ENCODE measurements around the gene LAMA1. TPM values are rescaled to one million over a fixed set of nuclear protein-coding genes. Genes with fewer than 3 reads are reported as not detected.

The LAMA1 gene
- polyA plus RNA-seq, 3 donors: 75.5 to 88.1 (median 77.7) TPM

DNA sequence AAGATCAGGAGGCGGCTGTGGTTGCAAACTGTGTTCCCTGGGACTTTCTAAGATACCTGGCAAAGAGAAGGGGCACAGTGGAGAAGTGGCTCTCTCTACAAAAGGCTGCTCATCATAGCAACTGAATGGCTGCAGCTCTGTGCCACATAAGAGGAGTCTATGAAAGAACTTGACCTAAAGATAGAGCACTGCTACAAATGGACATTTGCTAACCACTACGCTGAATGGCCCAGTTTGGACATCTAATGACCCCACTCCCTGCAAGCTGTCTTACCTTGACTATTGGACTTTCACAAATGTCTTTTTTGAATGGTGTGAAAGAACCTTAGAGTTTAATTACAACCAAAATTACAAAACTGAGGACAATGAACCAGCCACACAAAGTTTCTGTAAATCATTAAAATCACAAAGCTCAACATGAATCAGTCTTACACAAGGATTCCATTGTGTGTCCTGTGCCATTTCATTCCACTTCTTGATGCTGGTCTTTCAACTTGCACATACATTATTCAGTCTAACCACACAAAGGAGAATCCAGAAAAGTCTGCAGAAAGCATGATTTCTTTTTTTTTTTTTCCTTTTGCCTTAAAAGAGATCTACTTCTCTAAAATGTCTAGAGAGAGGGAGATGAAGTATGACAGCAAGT, 154.0 kb downstream of the LAMA1 start:
- DNase-seq (ENCODE audit: extremely low read depth in 1 of 11, low read depth in 9 of 11, low spot score in 4 of 11): no peak

DNA sequence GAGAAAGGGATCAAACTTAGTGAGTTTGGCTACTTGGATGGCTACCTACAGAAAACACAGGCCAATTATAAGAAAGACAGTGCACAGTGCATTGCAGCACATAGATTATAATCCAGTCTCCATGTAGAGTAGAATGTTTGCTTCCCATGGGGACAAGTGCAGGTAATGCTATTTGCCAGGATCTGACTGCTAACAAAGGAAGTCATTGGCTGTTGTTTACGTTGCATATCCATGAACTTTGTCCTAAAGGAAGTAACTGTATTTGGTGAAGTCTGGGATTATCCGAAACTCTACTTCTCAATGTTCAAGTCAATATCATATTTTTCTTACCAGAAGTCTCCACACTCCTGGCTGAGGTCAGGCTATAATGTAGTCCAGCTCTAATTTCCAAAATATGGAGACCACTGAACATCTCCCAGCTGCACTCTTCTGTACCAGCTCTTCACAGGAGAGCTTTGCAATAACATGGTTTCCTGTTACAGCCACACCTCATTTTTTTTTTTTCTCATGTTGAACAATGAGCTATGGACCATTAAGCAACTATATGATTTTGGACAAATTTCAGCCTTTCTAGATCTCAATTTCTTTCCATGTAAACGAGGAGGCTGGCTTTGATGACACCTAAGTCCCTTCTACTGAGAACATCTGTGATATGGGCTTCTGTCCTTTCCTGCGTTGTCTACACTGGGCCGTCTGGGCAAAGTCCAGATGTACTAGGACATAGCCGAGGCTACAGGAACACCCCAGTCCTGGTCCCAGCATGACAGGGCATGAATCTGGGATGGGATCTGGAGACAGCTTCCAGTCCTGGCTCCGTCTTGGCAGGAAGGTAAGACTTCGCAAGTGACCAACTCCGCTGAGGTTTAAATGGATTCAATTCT, 154.8 kb downstream of the LAMA1 start:
- DNase-seq (ENCODE audit: extremely low read depth in 1 of 11, low read depth in 9 of 11, low spot score in 4 of 11): no peak

DNA sequence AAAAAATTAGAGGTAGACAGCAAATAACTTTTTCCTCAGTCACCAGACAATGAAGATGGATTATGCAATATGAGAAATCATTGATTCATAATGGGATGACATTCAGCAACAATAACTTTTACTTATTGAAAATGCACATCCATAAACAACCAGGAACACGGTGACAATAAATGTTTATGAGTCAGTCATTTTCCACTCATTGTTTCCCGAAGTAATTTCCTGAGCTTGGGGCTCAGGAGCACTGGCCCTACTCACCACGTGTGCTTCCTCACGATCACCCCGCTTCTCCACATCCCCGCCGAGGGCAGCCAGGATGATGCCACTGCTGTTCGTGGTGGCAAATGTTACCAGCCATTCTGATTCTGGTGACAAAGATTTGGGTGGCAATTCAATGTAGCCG, 156.3 kb downstream of the LAMA1 start:
- no peak for DNase-seq (ENCODE audit: extremely low read depth in 1 of 11, low read depth in 9 of 11, low spot score in 4 of 11)

DNA sequence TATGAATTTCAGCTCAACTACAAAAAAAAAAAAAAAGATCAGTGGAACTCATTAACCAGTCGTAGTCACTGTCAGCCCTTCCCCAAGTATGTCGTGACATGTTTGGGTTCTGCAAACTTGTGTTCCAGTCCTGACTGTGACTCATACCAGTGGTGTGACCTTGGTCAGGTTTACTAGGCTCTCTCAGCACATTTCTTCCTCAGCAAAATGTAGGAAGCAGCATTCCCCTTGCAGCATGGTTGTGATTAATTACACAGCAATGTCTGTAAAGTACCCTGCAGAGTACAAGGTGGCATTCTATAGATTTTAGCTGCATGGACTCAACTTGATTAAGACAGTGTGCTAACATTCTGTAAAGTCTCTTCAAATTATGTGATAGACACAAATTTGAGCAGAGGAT, 156.9 kb downstream of the LAMA1 start:
- DNase-seq (ENCODE audit: extremely low read depth in 1 of 11, low read depth in 9 of 11, low spot score in 4 of 11): no peak

DNA sequence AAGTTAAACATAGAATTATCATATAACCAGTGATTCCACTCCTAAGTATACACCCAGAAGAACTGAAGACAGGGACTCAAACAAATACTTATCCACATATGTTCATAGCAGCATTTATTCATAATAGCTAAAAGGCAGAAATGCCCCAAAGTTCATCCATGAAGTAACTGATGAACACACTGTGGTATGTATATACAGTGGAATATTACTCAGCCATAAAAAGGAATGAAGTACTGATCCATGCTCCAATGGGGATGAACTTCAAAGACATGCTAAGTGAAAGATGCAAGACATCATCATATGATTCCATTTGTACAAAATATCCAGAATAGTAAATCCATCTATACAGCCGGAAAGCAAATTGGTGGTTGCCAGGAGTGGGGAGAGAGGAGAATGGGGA, 157.5 kb downstream of the LAMA1 start:
- no peak for DNase-seq (ENCODE audit: extremely low read depth in 1 of 11, low read depth in 9 of 11, low spot score in 4 of 11)

DNA sequence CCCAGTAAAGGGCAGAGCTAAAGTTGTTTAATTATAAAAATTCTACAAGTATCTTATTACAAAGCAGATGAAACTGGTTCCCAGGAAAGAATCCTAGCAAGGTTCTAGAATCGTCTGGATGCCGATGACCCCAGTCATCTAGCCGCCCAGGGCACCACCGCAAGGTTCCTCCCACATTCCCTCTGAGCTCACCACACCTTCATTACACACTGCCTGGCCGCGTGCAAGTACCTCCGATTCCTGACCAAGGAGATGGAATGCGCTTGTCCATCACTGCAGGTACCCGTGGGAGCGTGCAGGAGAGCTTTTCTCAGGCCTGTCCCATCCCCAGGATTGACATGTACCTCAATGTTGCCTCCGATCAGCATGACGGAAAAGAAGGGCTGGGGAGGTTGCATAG, 158.5 kb downstream of the LAMA1 start:
- DNase-seq (ENCODE audit: extremely low read depth in 1 of 11, low read depth in 9 of 11, low spot score in 4 of 11): no peak

DNA sequence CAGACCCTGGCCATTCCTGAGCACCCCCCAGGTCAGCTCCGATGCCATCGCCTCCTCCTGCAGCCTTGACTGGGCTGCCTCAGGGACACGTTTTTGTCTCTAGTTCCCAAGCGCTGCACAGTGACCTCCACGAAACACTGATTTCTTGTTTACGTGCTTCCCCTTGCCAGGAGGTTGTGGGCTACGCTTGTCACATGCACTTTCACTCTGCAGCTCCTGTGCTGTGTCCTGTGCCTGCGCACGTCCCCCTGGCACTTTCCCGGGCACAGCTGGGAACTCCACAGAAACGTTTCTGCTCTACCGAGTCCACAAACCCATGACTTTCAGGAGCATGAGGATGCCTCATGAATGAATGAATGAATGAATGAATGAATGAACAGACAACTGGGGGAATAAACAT, 160.6 kb downstream of the LAMA1 start:
- DNase-seq (ENCODE audit: extremely low read depth in 1 of 11, low read depth in 9 of 11, low spot score in 4 of 11): no peak

DNA sequence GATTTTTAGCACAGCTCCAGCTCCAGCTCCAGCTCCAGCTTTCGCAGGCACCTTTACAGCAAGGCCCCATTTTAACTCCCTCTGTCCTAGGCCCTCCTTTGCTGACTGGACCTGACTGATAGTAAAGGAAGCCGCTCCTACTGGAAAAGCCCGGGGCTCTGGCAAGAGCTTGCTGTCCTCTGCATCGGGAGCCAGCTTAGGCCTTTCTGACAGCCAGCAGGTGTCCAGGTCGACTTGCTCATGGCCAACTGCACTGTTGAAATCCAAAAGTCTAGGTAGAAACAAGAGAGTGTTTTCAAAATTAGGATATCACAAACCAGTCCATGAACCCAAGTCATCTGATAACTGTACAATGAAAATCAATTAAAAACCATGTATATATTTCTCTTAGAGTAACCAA, 161.1 kb downstream of the LAMA1 start:
- no peak for DNase-seq (ENCODE audit: extremely low read depth in 1 of 11, low read depth in 9 of 11, low spot score in 4 of 11)

DNA sequence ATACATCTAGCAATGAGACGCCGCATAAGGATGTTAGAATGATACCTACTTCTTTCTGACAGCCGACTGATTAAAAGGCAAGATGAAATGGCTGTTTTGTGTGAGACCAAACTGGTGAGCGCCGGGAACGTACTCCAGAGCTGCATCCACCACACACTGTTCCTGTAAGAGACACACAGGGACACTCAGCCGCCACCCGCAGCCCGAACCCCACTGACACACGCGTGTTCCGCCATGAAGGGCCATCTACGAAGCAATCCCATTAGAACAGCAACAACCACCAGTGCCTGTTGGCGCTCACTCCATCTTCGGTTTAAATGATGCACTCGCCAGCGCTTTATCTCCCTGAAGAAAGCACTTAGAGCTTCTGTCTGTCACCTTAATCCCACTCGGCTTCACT, 162.3 kb downstream of the LAMA1 start:
- no peak for DNase-seq (ENCODE audit: extremely low read depth in 1 of 11, low read depth in 9 of 11, low spot score in 4 of 11)

DNA sequence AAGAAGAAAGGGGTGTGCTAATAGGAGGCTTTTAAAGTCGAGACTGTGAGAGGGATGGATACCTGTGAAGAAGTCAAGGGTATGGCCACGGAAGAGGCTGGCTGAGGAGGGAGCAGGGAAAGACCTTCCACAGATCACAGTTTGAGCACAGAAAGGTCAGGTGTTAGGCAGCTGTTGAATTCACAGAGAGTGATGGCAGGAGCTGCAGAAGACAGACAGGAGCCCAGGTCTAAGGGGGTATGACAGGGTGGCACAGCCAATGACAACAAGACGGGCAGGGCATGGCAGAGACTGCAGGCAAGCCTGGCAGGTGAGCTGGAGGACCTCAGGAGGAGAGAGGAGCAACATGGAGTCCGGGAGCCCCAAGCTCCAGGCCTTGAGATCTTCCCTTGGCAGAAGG, 163.1 kb downstream of the LAMA1 start:
- DNase-seq (ENCODE audit: extremely low read depth in 1 of 11, low read depth in 9 of 11, low spot score in 4 of 11): no peak

DNA sequence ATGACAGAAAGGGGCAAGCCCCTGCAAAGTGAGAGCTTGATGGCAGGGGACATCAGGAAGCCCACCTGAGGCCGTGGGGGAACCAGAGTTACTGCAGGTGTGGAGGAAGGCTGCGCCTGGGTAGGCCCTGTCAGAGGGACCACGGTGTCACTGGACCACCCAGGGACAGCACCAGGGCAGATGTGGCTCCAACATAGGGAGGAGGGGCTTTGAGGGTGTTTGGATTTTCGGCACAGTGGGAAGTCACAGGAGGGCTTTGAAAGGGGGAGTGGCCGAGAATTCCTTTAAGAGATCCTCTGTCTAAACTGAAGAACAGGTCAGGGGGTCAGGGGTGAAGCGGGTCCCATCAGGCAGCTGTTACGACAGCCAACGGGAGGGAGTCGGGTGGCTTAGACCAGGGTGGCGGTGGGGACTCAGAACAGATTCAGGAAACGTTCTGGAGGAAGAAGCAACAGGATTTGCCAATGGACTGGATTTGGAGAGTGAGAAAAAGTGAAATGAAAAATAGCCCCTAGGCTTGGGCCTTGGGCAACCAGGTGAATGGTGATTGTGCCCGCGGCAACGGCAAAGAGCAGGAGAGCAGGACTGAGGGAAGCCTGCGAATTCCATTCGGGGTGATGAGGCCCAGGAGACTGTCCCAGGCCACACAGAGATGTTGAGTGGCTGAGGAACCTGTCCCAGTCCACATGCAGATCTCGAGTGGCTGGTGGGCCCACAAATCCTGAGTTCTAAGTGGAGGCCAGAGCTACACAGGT, 166.1 kb downstream of the LAMA1 start:
- DNase-seq (ENCODE audit: extremely low read depth in 1 of 11, low read depth in 9 of 11, low spot score in 4 of 11): no peak

DNA sequence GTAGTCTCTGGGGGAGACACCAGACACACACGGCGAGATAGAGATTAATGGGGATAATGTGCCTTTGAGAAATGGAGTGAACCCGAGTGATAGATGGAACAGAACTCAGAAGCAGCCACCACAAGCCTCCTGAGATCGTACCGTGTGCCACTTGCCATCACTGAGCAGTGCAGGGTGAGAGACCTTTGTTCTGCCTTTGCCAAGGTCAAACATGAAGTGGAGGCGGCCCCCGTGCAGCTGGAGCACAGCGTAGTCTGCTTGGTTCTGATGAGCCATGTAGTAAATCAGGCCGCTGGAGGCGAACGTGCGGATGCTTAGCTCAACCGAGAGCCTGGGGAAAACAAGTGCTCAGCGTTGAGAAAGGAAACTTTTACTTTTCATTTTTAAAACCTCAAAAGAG, 167.0 kb downstream of the LAMA1 start:
- no peak for DNase-seq (ENCODE audit: extremely low read depth in 1 of 11, low read depth in 9 of 11, low spot score in 4 of 11)

DNA sequence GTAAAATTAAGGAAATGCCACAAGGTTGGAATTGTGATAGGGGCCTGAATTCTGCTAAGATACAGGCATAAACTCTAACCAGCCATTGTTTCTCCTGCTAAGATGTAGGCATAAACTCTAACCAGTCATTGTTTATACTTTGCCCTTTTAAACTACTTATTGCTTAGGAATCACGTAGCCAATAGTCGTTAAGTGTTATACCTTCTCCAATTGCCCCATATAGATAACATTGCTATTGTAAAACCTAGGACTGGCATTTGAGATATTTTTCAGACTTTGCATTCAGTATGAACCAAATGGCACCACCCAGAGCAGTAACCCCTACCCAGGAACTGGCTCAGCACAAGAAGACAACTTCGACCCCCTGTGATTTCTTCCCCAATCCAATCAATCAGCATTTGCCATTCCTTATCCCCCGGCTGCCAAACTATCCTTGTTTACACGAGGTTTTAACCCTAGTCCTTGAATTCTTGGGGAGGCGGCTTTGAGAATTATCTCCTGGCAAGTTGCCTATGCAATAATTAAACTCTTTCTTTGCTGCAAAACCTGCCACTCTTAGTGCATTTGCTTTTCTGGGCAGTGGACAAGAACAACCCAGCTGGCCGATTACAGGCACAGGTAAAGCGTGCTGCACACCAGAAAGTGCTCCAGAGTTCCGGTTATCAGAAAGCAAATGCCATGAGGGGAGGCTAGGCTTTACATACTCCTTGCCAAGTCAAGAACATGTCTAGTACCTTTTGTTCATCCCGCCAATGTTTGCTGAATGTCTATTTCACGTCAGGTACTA, 167.6 kb downstream of the LAMA1 start:
- no peak for DNase-seq (ENCODE audit: extremely low read depth in 1 of 11, low read depth in 9 of 11, low spot score in 4 of 11)

DNA sequence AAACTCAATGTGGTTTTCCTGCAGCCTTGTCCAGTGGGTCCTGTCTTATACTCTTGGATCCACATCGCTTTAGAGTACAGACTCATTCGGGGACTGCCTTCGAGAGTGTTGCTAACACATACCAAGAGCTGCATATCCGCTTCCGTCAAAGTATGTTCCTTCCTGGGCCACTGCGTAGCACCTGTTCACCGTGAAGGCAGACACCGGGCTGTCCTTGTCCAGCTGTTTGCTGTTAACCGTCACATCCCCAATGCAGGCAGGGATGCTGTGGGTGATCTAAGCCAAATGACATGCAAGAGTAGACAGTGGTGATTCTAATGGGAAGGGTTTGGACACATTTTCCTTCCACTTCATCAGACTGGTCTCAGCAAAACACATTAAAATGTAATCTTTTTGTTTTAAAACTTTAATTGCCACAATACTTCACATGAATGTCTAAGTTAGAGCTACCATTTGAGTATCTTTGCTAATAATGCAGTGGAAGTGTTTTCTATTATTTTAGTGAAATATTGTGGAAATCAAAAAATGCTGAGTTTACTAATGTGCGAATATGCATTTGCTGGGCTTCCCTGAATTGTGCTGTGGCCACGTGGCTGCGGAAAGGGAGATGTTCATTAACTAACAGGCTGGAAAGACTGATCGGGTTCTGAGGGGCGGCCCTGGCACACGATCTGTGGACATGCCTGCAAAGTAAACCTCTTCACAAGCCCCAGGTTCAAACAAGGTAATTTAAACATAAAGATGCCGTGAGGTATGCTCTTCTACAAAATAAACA, 169.1 kb downstream of the LAMA1 start:
- DNase-seq (ENCODE audit: extremely low read depth in 1 of 11, low read depth in 9 of 11, low spot score in 4 of 11): no peak

DNA sequence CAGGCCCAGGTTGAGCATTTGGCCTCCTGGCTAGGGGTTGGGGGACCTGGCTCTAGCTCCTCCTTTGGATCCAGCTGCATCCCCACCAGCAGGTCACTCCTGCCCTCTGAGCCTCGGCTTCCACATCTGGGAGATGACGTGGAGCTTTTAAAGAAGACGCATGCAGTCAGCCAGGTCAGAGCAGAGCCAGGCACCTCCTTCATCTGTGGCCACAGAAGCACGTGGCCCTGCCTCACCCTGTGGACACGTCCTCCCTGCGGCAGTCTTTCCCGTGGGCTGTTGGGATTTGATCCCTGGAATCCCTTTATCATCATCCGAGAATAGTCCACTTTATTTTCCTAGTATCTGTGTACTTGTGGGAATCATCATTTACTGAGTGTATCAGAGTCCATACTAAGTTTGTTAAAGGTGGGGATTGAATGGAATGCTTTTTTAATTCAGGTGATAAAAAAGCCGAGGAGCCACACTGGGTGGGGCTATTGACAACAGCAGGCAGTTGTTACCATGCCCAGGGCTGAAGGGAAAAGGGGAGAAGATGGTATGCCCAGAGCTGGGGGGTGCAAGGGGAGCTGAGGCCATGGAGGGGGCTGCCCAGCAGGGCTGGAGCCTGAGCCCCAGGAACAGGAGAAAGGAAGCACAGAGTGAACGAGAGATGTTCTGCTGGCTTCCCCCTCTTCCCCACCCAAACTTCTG, 170.1 kb downstream of the LAMA1 start:
- DNase-seq (ENCODE audit: extremely low read depth in 1 of 11, low read depth in 9 of 11, low spot score in 4 of 11): no peak

DNA sequence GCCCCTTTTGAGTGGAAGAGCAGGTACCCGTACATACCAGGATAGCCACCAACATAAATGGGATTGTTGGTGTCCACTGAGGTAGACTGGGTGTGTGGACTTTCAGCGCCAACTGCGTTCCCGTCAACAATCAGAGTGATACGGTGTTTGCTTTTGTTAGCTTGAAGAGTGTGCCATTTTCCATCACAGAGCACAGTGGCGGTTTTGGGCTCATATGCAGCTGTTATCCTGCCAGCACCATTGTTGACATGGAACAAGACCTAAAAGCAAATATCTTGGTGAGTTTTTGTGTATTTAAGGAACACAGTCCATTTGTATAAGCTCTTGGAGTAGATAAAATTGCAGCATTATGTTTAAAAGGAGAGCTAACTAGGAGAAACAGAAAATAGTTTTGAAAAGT, 174.5 kb downstream of the LAMA1 start:
- DNase-seq (ENCODE audit: extremely low read depth in 1 of 11, low read depth in 9 of 11, low spot score in 4 of 11): no peak

DNA sequence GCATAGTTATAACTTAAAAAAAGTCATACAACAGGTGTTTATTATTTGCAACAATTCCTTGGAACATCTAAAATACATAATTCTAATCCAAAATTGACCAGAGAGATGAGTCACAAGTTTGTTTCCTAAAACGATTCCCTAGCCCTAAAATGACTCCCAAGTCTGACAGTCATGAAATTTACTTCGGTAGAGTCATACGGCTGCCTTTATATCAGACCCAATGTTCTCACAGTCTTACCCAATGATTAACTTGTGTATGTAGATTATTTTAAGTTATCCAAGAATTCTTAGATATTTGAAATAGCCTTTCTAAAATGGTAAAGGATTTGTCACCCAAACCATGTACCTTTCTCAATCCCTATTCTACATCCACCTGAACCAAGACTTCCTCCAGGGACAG, 174.9 kb downstream of the LAMA1 start:
- DNase-seq (ENCODE audit: extremely low read depth in 1 of 11, low read depth in 9 of 11, low spot score in 4 of 11): no peak

DNA sequence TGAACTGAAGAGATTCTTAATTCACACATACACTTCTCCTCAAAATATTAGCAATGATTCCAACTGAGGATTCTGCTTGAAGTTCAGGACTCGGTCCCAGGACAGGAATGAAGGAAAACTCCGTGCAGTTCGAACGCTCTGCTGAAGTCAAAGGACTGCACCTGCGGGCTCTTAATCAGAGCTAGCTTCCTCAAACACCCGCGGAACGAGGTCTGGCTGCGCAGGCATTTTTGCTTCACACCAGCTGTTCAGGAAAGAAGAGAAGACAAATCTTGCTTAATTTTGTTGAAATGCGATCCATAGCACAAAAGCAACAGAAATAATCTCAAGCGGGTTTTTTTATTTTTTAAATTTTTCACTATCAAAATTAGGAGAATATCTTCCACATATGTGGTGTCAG, 175.6 kb downstream of the LAMA1 start:
- no peak for DNase-seq (ENCODE audit: extremely low read depth in 1 of 11, low read depth in 9 of 11, low spot score in 4 of 11)
